HepG2 (cell line): ENCODE measurements around the gene CD58.

Experiments
- CTCF ChIP-seq: sonication (generic); formaldehyde crosslinking; IDR thresholded peaks from 2 replicates; pipeline ENCODE4 v1.5.0; 2020; ENCODE audit warnings: mild to moderate bottlenecking, missing genetic modification reagents, moderate library complexity
- HDAC6 ChIP-seq: fragments of 200-600 bp; sonication (generic); IDR thresholded peaks from 2 replicates; pipeline ENCODE4 v1.7.0; 2017; ENCODE audit warnings: mild to moderate bottlenecking, antibody characterized with exemption, low read length, low read depth
- POLR2AphosphoS2 ChIP-seq: IDR thresholded peaks from 2 replicates; pipeline ENCODE4 v1.6.1; 2011; ENCODE audit warnings: low read depth, low read length, improper control_type of control experiment
- POLR2AphosphoS5 ChIP-seq: IDR thresholded peaks from 2 replicates; pipeline ENCODE4 v1.6.1; 2012; ENCODE audit warnings: low read depth, low read length
- ZNF274 ChIP-seq: sonication (generic); formaldehyde crosslinking; IDR thresholded peaks from 2 replicates; pipeline ENCODE4 v1.5.1; 2020; ENCODE audit warnings: mild to moderate bottlenecking, missing genetic modification reagents
- ZNF724P ChIP-seq: sonication (generic); formaldehyde crosslinking; IDR thresholded peaks from 2 replicates; pipeline ENCODE4 v1.8.0; 2022; ENCODE audit warnings: missing genetic modification reagents, borderline replicate concordance

GRCh38 chr1:116554924-116555323 is 15.9 kb downstream of the CD58 start:
- TF ChIP-seq HDAC6 (no peak), CTCF (CRISPR knock-in tag) (no peak), POLR2AphosphoS5 (no peak), POLR2AphosphoS2 (no peak), ZNF274 (CRISPR knock-in tag) (no peak), ZNF724P (no peak)
